Omental fat pad (tissue), 4 donors: ENCODE measurements around the gene DSCAML1. TPM values are rescaled to one million over a fixed set of nuclear protein-coding genes. Genes with fewer than 3 reads are reported as not detected.

Source experiments
- ATAC-seq: fragments of 150-250 bp; one replicate; pipeline ENCODE4 v1.9.1; 2016; ENCODE audit warnings: mild to moderate bottlenecking, moderate library complexity; ENCODE audit not compliant: low FRiP score
- DNase-seq: peaks from one replicate; pipeline ENCODE4 v3.0.0-alpha.2; 2019; ENCODE audit warnings: low spot score
- total RNA-seq, 4 donors: library from RNA; depleted of rRNA; stranded (reverse); fragments of >200 nt; gene quantifications; one replicate each; pipeline ENCODE4 v1.1.0, GENCODE V29; 2016
- TF ChIP-seq, protein P1 (sequence below), 3 donors: fragments of 450-650 bp; IDR thresholded peaks; one replicate each; pipeline ENCODE4 v1.5.1; 2016 to 2017; ENCODE audit warnings: antibody characterized with exemption in 3 of 3, mild to moderate bottlenecking in 3 of 3, moderate library complexity in 2 of 3

DSCAML1 gene
- total RNA-seq, 4 donors from 2014 or later, result 0.95 to 10.9 (median 3.9) TPM

DNA sequence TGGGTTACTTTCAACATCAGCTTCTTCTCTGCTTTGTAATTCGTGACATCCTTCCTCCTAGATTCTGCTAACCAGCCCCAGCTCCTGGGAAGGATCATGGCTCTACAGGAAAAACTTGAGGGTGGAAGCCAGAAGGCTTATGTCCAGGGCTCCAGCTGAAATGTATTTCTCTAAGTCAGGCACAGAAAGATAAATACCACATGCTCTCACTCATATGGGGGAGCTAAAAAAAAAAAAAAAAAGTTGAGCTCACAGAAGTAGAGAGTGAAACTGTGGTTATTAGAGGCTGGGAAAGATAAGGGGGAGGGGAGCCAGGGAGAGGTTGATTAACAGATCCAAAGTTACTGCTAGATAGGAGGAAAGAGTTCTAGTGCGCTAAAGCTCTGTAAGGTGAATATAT, 74.9 kb downstream of the DSCAML1 start:
- peak; percentile 24 for ATAC-seq
- DNase-seq, result no peak
- TF ChIP-seq, protein P1, sequence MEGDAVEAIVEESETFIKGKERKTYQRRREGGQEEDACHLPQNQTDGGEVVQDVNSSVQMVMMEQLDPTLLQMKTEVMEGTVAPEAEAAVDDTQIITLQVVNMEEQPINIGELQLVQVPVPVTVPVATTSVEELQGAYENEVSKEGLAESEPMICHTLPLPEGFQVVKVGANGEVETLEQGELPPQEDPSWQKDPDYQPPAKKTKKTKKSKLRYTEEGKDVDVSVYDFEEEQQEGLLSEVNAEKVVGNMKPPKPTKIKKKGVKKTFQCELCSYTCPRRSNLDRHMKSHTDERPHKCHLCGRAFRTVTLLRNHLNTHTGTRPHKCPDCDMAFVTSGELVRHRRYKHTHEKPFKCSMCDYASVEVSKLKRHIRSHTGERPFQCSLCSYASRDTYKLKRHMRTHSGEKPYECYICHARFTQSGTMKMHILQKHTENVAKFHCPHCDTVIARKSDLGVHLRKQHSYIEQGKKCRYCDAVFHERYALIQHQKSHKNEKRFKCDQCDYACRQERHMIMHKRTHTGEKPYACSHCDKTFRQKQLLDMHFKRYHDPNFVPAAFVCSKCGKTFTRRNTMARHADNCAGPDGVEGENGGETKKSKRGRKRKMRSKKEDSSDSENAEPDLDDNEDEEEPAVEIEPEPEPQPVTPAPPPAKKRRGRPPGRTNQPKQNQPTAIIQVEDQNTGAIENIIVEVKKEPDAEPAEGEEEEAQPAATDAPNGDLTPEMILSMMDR (IDR thresholded peaks at IDR 0.05), result no peak

DNA sequence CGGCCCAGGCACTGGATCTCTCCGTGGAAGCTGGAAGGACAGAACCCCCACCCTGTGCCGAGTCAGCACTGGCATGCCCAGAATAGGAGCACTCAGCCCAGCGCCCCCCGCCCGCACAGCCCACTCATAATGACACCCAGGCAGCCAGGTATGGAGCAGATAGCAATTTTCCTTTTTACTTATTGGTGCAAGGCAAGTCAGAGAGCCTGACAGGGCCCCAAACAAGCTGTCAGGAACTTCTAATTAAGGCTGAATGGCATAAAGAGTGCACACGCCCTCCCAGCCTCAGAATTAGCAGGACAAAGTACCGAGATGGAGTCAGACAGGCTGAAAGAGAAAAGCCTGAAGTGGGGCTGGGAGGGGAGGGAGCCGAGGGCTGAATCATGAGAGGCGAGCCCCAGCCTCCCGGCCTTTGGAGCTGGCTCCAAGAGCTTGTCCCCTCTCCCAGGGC, 76.9 kb downstream of the DSCAML1 start:
- no peak for ATAC-seq
- no peak for DNase-seq
- TF ChIP-seq, protein P1 (IDR thresholded peaks at IDR 0.05), result no peak

DNA sequence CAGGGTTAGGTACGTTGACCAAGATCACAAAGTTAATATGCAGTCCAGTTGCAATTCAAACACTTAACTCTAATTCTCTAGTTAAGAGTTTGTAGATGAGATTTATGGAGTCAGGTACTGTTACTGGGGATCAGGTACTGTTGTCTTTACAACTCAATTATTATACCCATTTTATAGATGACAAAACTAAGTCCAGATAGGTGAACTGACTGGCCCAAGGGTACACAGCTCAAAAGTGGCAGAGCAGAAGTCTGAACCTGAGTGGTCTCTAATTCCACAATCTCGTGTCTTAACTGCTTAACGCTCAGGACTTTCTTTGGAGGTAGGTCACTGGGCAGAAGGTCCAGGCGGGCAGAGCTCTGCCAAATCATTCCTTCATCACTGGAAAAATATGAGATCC, 77.5 kb downstream of the DSCAML1 start:
- no peak for DNase-seq
- TF ChIP-seq, protein P1 (IDR thresholded peaks at IDR 0.05), result no peak
- ATAC-seq, result no peak

DNA sequence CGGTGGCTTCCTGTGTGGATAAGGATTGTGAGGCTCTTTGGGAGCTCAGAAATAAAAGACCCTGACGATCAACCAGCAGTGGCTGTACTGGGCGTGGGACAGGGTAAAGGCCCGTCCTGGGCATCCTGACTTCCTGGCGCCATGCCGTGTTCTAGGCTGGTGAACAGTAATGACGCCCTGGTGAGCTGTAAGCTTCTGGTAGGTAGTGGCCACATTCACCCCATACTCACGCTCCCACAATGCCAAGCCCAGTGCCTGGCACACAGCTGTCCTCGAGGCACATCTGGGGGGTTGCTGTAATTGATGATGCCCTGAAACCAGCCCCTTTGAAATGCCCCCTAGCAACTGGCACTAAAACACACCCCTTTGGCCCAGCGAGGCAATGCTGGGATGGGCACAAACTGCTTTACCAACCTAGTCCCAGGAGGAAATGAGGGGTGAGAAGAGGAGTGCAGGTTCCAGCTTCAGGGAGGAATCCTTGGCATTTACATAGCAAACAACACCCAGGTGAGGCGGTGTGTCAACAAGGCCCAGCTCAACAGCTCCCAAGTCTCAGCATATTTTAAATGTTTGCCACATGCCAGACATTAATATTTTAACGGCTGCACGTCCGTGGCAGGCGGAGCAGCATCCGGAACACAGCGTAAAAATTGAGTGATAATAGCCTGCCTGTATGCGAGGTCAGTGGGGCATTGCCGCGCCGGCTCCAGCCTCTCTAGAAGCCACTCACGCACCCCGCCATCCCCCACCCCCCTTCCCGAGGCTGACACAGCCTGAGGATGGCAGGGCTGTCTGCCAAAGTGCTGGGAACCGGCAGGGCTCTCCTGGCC, 79.3 kb downstream of the DSCAML1 start:
- TF ChIP-seq, protein P1 (IDR thresholded peaks at IDR 0.05), result no peak
- ATAC-seq (peak; percentile 29), DNase-seq (no peak)

DNA sequence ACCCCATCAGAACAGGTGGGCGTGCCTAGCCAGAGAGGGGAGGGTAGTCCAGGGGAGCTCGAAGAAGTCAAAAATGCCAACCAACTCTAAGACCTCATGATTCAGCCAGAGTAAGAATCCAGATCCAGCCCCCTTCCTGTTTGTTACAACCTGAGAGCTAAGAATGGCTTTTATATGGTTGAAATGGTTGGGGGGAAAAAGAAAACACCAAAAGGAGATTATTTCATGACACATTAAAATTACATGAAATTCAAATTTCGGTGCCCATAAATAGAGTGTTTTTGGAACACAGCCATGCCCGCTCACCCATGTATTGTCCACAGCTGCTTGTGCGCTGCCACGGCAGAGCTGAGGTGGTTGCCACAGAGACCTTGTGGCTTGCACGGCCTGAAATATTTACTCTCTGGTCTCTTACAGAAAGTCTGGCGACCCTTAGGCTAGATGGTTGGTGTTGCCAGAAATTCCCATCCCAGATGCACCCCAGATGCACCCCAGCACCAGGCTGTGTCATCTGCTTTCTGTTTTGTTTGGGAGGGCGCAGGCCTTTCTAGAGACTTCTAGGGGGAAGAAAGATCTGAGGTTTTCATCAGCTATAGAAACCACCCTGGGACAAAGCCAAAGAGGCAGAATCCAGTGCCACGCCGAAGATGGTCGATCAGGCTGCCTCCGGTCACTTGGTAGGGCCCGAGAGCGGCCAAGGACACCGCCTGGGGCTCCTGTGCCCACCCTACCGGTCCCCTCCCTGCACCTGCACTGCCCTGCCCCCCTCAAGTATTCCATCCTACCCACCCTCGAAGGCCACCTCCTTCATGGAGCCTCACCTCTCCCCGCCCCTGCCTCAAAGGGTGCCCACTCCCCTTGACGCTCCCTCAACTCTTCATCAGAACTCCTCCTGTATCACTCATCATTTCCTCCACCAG, 80.2 kb downstream of the DSCAML1 start:
- DNase-seq, result no peak
- no peak for ATAC-seq
- TF ChIP-seq, protein P1 (IDR thresholded peaks at IDR 0.05), result no peak

DNA sequence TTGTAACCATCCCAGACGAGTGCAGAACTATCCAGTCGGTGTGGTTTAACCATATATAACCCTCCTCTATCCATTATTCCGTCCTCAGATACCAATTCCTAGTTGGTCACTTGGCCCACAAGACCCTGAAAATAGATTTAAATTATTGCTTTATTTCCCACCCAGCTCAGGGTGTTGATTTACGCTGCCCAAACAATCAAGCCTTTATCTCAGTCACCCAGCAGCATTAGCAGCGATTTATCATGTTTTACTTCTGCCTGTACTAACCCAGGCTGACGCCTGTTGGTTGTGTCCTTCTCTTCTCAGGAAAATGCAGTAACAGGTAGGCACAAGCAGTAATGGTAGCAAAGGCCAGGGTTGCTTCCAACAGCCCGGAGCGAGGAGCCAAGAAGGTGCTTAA, 81.2 kb downstream of the DSCAML1 start:
- ATAC-seq, result no peak
- DNase-seq, result no peak
- TF ChIP-seq, protein P1 (IDR thresholded peaks at IDR 0.05), result no peak
